Endothelial cell of umbilical vein (primary cell): ENCODE measurements around the gene HEATR3.

ENCODE experiments used
- CTCF ChIP-seq, 2 donors: IDR thresholded peaks; 1 replicate in 1 of 2; 2 replicates in 1 of 2; pipeline ENCODE4 v1.5.1; 2011; ENCODE audit warnings: low read length in 2 of 2, mild to moderate bottlenecking in 2 of 2, moderate library complexity in 2 of 2, control low read depth in 1 of 2, inconsistent platforms in 1 of 2, low read depth in 1 of 2; ENCODE audit not compliant: insufficient read depth in 1 of 2; ENCODE audit errors: extremely low read depth in 1 of 2
- EZH2 ChIP-seq: IDR thresholded peaks from 2 replicates; pipeline ENCODE4 v1.6.1; 2012; ENCODE audit warnings: borderline replicate concordance, low read depth, mild to moderate bottlenecking, moderate library complexity, low read length, inconsistent platforms; ENCODE audit not compliant: severe bottlenecking
- FOS ChIP-seq: IDR thresholded peaks from 2 replicates; pipeline ENCODE4 v1.6.1; 2011; ENCODE audit warnings: mild to moderate bottlenecking, low read length, moderate library complexity, borderline replicate concordance; ENCODE audit not compliant: insufficient read depth
- GATA2 ChIP-seq: IDR thresholded peaks from 2 replicates; pipeline ENCODE4 v1.7.0; 2011; ENCODE audit warnings: low read depth, mild to moderate bottlenecking, moderate library complexity, mixed read lengths, low read length; ENCODE audit not compliant: insufficient read length, insufficient read depth
- JUN ChIP-seq: IDR thresholded peaks from 2 replicates; pipeline ENCODE4 v1.6.1; 2011; ENCODE audit warnings: borderline replicate concordance, low read depth; ENCODE audit not compliant: insufficient read length, insufficient read depth
- MAX ChIP-seq: IDR thresholded peaks from 2 replicates; pipeline ENCODE4 v1.6.1; 2011; ENCODE audit not compliant: insufficient read depth, insufficient read length
- POLR2A ChIP-seq: IDR thresholded peaks from 2 replicates; pipeline ENCODE4 v1.6.1; 2012; ENCODE audit warnings: low read depth, mild to moderate bottlenecking, control low read depth, low read length
- POLR2AphosphoS5 ChIP-seq: IDR thresholded peaks from 2 replicates; pipeline ENCODE4 v1.6.1; 2012; ENCODE audit warnings: low read depth, mild to moderate bottlenecking, control low read depth, low read length, moderate library complexity; ENCODE audit not compliant: insufficient read depth

- TF ChIP-seq POLR2A (no peak), CTCF (IDR thresholded peaks at IDR 0.05; ENCODE audit: extremely low read depth in 1 of 2, insufficient read depth in 1 of 2, low read depth in 1 of 2, low read length in 2 of 2) (no peak), GATA2 (no peak), EZH2 (no peak), MAX (no peak), JUN (no peak), POLR2AphosphoS5 (no peak), FOS (no peak)
These were observed 6.7 kb upstream of the HEATR3 start for GRCh38 chr16:50059111-50059510.
